SK-N-SH (cell line): ENCODE results near the gene MFNG. TPM values are rescaled to one million over a fixed set of nuclear protein-coding genes. Genes with fewer than 3 reads are reported as not detected.

ENCODE experiments used
- CTCF ChIA-PET: fragments of 300-600, 350-600 bp; formaldehyde crosslinking; extraction: SDS; loops from one replicate; lab custom pipeline; 2021; lab: Yijun Ruan, JAX
- POLR2A ChIA-PET: fragments of 350-600 bp; sonication (Branson Sonifier 250); formaldehyde crosslinking; extraction: SDS; loops from one replicate; lab custom pipeline; 2020; ENCODE audit warnings: antibody characterized with exemption, inconsistent platforms; lab: Yijun Ruan, JAX
- DNase-seq: peaks from one replicate; pipeline ENCODE4 v3.0.0; 2012
- H2AFZ ChIP-seq: fragments of 200-600 bp; sonication (generic); 2 replicates; pipeline ENCODE4 v1.8.1; 2016; ENCODE audit warnings: antibody characterized with exemption, mild to moderate bottlenecking, low read depth
- H3F3A ChIP-seq: fragments of 200-600 bp; sonication (generic); replicated peaks from 2 replicates; pipeline ENCODE3; 2016; ENCODE audit warnings: antibody characterized with exemption, mild to moderate bottlenecking; ENCODE audit not compliant: insufficient read depth
- H3K27ac ChIP-seq, 2 experiments: fragments of 200-500 bp in 1 of 2; fragments of 200-600 bp in 1 of 2; sonication (Bioruptor generic) in 1 of 2; sonication (generic), shearing (Covaris generic) in 1 of 2; 2 replicates each; pipeline versions ENCODE4 v1.5.1 to v1.6.1; 2014 to 2016; ENCODE audit warnings: low read depth in 2 of 2, inconsistent platforms in 1 of 2, low read length in 1 of 2, mild to moderate bottlenecking in 1 of 2, mixed read lengths in 1 of 2
- H3K27me3 ChIP-seq: fragments of 200-600 bp; sonication (generic), shearing (Covaris generic); 2 replicates; pipeline ENCODE4 v1.6.1; 2016; ENCODE audit warnings: mixed run types; ENCODE audit not compliant: insufficient read depth
- H3K36me3 ChIP-seq, 2 experiments: fragments of 200-500 bp in 1 of 2; fragments of 200-600 bp in 1 of 2; sonication (Bioruptor generic) in 1 of 2; sonication (generic) in 1 of 2; replicated peaks in 1 of 2; 2 replicates each; pipeline versions ENCODE3 to v1.5.1; 2014 to 2016; ENCODE audit warnings: low read length in 1 of 2, mild to moderate bottlenecking in 1 of 2; ENCODE audit not compliant: insufficient read depth in 2 of 2, control insufficient read depth in 1 of 2
- H3K4me1 ChIP-seq, 2 experiments: fragments of 200-500 bp in 1 of 2; fragments of 200-600 bp in 1 of 2; sonication (Bioruptor generic) in 1 of 2; sonication (generic), shearing (Covaris generic) in 1 of 2; 2 replicates each; pipeline versions ENCODE4 v1.5.1 to v1.6.1; 2014 to 2016; ENCODE audit warnings: low read depth in 1 of 2, low read length in 1 of 2, mixed run types in 1 of 2; ENCODE audit not compliant: insufficient read depth in 2 of 2, control insufficient read depth in 1 of 2
- H3K4me2 ChIP-seq: fragments of 200-600 bp; sonication (generic), shearing (Covaris generic); 2 replicates; pipeline ENCODE4 v1.6.1; 2017; ENCODE audit warnings: mixed run types
- H3K4me3 ChIP-seq, 2 experiments: fragments of 200-500 bp in 1 of 2; fragments of 200-600 bp in 1 of 2; sonication (Bioruptor generic) in 1 of 2; sonication (generic), shearing (Covaris generic) in 1 of 2; 2 replicates each; pipeline versions ENCODE4 v1.5.1 to v1.8.1; 2014 to 2016; ENCODE audit warnings: low read depth in 2 of 2, inconsistent platforms in 1 of 2, low read length in 1 of 2, mild to moderate bottlenecking in 1 of 2, mixed read lengths in 1 of 2, moderate library complexity in 1 of 2
- H3K79me2 ChIP-seq: fragments of 200-600 bp; sonication (generic); 2 replicates; pipeline ENCODE4 v1.8.1; 2017; ENCODE audit warnings: mild to moderate bottlenecking; ENCODE audit not compliant: insufficient read depth
- H3K9ac ChIP-seq: fragments of 200-600 bp; sonication (generic); 2 replicates; pipeline ENCODE4 v1.6.1; 2017; ENCODE audit warnings: mixed run types
- H3K9me2 ChIP-seq: fragments of 200-600 bp; sonication (generic); 2 replicates; pipeline ENCODE4 v1.6.1; 2017; ENCODE audit warnings: mixed run types
- H3K9me3 ChIP-seq: fragments of 200-600 bp; sonication (generic); 2 replicates; pipeline ENCODE4 v1.6.1; 2017; ENCODE audit warnings: mixed run types, mild to moderate bottlenecking, moderate library complexity
- H4K20me1 ChIP-seq: fragments of 200-600 bp; sonication (generic); 2 replicates; pipeline ENCODE4 v1.6.1; 2017; ENCODE audit warnings: mild to moderate bottlenecking, mixed run types; ENCODE audit not compliant: insufficient read depth
- ELF1 ChIP-seq: IDR thresholded peaks from 2 replicates; pipeline ENCODE4 v1.4.0; 2012
- EP300 ChIP-seq, 2 experiments: IDR thresholded peaks; 2 replicates each; pipeline versions ENCODE4 v1.4.0 to v1.6.1; 2012; ENCODE audit warnings: borderline replicate concordance in 1 of 2, low read depth in 1 of 2, low read length in 1 of 2
- EZH2phosphoT487 ChIP-seq: fragments of 200-600 bp; sonication (generic); IDR thresholded peaks from 2 replicates; pipeline ENCODE4 v1.6.1; 2017; ENCODE audit warnings: low read depth, mixed run types, mild to moderate bottlenecking, antibody characterized with exemption, moderate library complexity, borderline replicate concordance
- FOSL2 ChIP-seq: IDR thresholded peaks from 2 replicates; pipeline ENCODE4 v1.4.0; 2012; ENCODE audit warnings: low read depth, mild to moderate bottlenecking, moderate library complexity, borderline replicate concordance
- FOXJ3 ChIP-seq: sonication (generic); formaldehyde crosslinking; IDR thresholded peaks from 2 replicates; pipeline ENCODE4 v1.5.1; 2020; ENCODE audit warnings: mild to moderate bottlenecking, missing genetic modification reagents
- GATA2 ChIP-seq: sonication (generic); formaldehyde crosslinking; IDR thresholded peaks from 2 replicates; pipeline ENCODE4 v1.5.0; 2020; ENCODE audit warnings: mild to moderate bottlenecking, missing genetic modification reagents
- NFIC ChIP-seq: IDR thresholded peaks from 2 replicates; pipeline ENCODE4 v1.4.0; 2012; ENCODE audit warnings: borderline replicate concordance
- POLR2AphosphoS5 ChIP-seq: IDR thresholded peaks from 2 replicates; pipeline ENCODE4 v1.6.1; 2012; ENCODE audit warnings: low read depth, low read length
- RCOR1 ChIP-seq: fragments of 150-350 bp; IDR thresholded peaks from 2 replicates; pipeline ENCODE4 v1.6.1; 2017; ENCODE audit warnings: antibody characterized with exemption, low read length
- SMC3 ChIP-seq: IDR thresholded peaks from 2 replicates; pipeline ENCODE4 v1.6.1; 2012; ENCODE audit warnings: low read depth, low read length, improper control_type of control experiment
- TAF1 ChIP-seq: IDR thresholded peaks from 2 replicates; pipeline ENCODE4 v1.6.1; 2012; ENCODE audit warnings: low read depth, mild to moderate bottlenecking, low read length, moderate library complexity, borderline replicate concordance
- WGBS: methylation state at CpG from one replicate; pipeline ENCODE4 v1.1.6; 2017; ENCODE audit warnings: low lambda C conversion rate; 5-methylcytosine and 5-hydroxymethylcytosine counted together
- polyA plus RNA-seq, 3 experiments: library from polyadenylated mRNA; depleted of rRNA; stranded (reverse); fragments of >200 nt; gene quantifications; 2 replicates each; pipeline ENCODE4 v1.2.3, GENCODE V29; 2012
- TF ChIP-seq, protein P1 (sequence below): fragments of 150-350 bp; IDR thresholded peaks from 2 replicates; pipeline ENCODE4 v1.6.1; 2017; ENCODE audit warnings: antibody characterized with exemption, low read length, low read depth, borderline replicate concordance
- TF ChIP-seq, protein P2 (sequence below): fragments of 150-350 bp; IDR thresholded peaks from 2 replicates; pipeline ENCODE4 v1.6.1; 2016; ENCODE audit warnings: mild to moderate bottlenecking, low read depth, low read length
- TF ChIP-seq, protein P3 (sequence below): IDR thresholded peaks from 2 replicates; pipeline ENCODE4 v1.4.0; 2012; ENCODE audit warnings: low read depth, borderline replicate concordance
- TF ChIP-seq, protein P4 (sequence below): IDR thresholded peaks from 2 replicates; pipeline ENCODE4; 2012
- TF ChIP-seq, protein P5 (sequence below): IDR thresholded peaks from 2 replicates; pipeline ENCODE4 v1.4.0; 2012; ENCODE audit warnings: low read depth, borderline replicate concordance

The MFNG gene
- polyA plus RNA-seq, 1 of the 3 experiments (the other 2 are of a cell fraction): 0.18 TPM

DNA sequence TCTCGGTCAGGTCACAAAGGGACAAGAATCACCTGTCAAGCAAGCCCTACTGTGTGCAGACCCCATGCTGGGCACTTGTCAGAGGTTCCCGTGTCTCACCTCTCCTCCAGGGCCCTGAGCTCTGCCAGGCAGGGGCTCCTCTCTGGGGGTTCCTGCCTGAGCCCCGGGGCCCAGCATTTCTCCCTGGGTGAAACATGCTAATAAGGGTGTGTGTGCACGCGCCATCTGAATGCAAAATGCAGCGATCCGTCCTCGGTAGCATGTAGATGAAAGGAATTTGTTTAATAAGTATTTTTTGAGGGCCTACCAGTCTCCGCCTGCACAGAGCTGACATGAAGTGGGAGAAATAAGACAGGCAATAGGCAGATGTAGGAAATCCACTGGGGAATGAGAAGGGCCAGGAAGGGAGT lies 64.7 kb downstream of the MFNG start:
- POLR2A ChIA-PET: no interaction called here
- no peak overlapping the region for H3K4me2 ChIP-seq
- H3K36me3 ChIP-seq: no peaks in the 10 kb centered on the region
- no peak overlapping the region for H2AFZ ChIP-seq
- no peaks in the 10 kb centered on the region for H4K20me1 ChIP-seq
- H3K79me2 ChIP-seq: no peaks in the 10 kb centered on the region
- H3F3A ChIP-seq: no peaks in the 10 kb centered on the region
- WGBS: 89% methylated on average over 7 of the region's 9 CpGs
- no peak overlapping the region for H3K27ac ChIP-seq
- H3K9me3 ChIP-seq: no peaks in the 10 kb centered on the region
- CTCF ChIA-PET: interaction anchor here (1.1 to 2.9 kb wide), 5 partner anchors 10 to 160 kb away, joined by 3 to 11 read pairs (median 4); no protein-coding TSS in a partner anchor
- H3K9me2 ChIP-seq: no peaks in the 10 kb centered on the region
- no peak overlapping the region for H3K4me3 ChIP-seq
- H3K9ac ChIP-seq: no peak overlapping the region
- peaks cover 0 to 4% of the 10 kb centered on the region in 2 experiments; a peak in 1 of 4 replicates for H3K4me1 ChIP-seq
- DNase-seq: no peak
- TF ChIP-seq FOXJ3: no peak
- H3K27me3 ChIP-seq: peaks cover 5% of the 10 kb centered on the region; the same call in 1 of the 2 replicates

DNA sequence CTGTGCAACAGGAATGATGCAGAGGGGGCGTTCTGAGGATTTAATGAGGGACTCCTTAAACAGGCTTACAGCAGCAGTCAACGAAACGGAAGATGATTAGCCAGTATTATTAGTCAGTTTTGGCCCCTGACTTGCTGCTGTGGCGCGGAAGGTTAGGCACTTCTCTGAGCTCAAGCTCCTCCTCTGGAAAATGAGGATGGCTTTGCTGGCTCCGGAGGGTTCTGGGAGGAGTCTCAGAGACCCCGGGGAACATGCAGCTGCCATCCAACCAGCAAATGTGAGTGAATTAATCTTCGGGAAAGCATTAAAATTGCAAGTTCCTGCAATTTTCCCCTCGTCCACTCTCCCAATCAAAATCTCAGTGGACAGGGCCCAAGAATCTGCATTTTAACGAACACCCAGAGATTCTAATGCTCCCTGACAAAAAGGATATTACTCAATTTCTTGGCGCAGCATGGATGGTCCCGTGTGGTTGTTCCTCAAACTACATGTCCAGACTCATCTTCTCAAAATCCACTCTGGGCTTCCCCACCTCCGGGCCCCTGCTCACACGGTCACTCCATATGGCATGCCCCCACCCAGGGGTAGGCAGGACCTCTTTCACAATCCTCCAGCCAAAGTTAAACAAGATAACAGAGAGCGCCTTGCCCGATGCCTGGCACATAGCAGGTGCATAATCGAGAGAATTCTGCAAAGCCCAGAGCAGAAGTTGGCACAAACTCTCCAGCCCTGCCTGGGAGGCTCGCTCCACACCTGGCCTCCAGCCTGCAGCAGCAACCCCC lies 65.3 kb downstream of the MFNG start:
- TF ChIP-seq, protein P1, sequence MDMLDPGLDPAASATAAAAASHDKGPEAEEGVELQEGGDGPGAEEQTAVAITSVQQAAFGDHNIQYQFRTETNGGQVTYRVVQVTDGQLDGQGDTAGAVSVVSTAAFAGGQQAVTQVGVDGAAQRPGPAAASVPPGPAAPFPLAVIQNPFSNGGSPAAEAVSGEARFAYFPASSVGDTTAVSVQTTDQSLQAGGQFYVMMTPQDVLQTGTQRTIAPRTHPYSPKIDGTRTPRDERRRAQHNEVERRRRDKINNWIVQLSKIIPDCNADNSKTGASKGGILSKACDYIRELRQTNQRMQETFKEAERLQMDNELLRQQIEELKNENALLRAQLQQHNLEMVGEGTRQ: no peak
- TF ChIP-seq EZH2phosphoT487 (no peak), POLR2AphosphoS5 (no peak), RCOR1 (no peak), SMC3 (no peak), TAF1 (no peak), GATA2 (CRISPR knock-in tag) (no peak), NFIC (no peak), FOSL2 (no peak), EP300 (IDR thresholded peaks at IDR 0.05; ENCODE audit: borderline replicate concordance in 1 of 2, low read depth in 1 of 2, low read length in 1 of 2) (no peak), ELF1 (no peak)
- TF ChIP-seq, protein P2, sequence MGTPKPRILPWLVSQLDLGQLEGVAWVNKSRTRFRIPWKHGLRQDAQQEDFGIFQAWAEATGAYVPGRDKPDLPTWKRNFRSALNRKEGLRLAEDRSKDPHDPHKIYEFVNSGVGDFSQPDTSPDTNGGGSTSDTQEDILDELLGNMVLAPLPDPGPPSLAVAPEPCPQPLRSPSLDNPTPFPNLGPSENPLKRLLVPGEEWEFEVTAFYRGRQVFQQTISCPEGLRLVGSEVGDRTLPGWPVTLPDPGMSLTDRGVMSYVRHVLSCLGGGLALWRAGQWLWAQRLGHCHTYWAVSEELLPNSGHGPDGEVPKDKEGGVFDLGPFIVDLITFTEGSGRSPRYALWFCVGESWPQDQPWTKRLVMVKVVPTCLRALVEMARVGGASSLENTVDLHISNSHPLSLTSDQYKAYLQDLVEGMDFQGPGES: no peak
- TF ChIP-seq, protein P3, sequence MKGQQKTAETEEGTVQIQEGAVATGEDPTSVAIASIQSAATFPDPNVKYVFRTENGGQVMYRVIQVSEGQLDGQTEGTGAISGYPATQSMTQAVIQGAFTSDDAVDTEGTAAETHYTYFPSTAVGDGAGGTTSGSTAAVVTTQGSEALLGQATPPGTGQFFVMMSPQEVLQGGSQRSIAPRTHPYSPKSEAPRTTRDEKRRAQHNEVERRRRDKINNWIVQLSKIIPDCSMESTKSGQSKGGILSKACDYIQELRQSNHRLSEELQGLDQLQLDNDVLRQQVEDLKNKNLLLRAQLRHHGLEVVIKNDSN: no peak
- TF ChIP-seq, protein P4, sequence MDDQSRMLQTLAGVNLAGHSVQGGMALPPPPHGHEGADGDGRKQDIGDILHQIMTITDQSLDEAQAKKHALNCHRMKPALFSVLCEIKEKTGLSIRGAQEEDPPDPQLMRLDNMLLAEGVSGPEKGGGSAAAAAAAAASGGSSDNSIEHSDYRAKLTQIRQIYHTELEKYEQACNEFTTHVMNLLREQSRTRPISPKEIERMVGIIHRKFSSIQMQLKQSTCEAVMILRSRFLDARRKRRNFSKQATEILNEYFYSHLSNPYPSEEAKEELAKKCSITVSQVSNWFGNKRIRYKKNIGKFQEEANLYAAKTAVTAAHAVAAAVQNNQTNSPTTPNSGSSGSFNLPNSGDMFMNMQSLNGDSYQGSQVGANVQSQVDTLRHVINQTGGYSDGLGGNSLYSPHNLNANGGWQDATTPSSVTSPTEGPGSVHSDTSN: no peak
- TF ChIP-seq, protein P5, sequence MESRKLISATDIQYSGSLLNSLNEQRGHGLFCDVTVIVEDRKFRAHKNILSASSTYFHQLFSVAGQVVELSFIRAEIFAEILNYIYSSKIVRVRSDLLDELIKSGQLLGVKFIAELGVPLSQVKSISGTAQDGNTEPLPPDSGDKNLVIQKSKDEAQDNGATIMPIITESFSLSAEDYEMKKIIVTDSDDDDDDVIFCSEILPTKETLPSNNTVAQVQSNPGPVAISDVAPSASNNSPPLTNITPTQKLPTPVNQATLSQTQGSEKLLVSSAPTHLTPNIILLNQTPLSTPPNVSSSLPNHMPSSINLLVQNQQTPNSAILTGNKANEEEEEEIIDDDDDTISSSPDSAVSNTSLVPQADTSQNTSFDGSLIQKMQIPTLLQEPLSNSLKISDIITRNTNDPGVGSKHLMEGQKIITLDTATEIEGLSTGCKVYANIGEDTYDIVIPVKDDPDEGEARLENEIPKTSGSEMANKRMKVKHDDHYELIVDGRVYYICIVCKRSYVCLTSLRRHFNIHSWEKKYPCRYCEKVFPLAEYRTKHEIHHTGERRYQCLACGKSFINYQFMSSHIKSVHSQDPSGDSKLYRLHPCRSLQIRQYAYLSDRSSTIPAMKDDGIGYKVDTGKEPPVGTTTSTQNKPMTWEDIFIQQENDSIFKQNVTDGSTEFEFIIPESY: no peak
- Histone ChIP-seq H4K20me1 (no peaks in the 10 kb centered on the region), H3K27ac (no peak overlapping the region), H3K79me2 (no peaks in the 10 kb centered on the region), H3F3A (no peaks in the 10 kb centered on the region), H2AFZ (no peak overlapping the region), H3K9me3 (no peaks in the 10 kb centered on the region), H3K27me3 (peaks cover 5% of the 10 kb centered on the region; the same call in 1 of the 2 replicates), H3K9ac (no peak overlapping the region), H3K4me1 (peaks cover 0 to 4% of the 10 kb centered on the region in 2 experiments; a peak in 1 of 4 replicates), H3K4me3 (peak overlapping the region in 1 of 2 experiments; percentile 51; a peak in 2 of 4 replicates), H3K4me2 (peak overlapping the region; percentile 78), H3K9me2 (no peaks in the 10 kb centered on the region), H3K36me3 (no peaks in the 10 kb centered on the region)
- WGBS: 77% methylated on average over 14 of the region's 18 CpGs
- ChIA-PET POLR2A (no interaction called here), CTCF (interaction anchor here (1.1 to 2.9 kb wide), 5 partner anchors 8 to 146 kb away, joined by 3 to 11 read pairs (median 4); no protein-coding TSS in a partner anchor)
- no peak for DNase-seq
